HEK293 (cell line): ENCODE results near the gene MAGI2.
A peak's percentile ranks its signal among the peaks of the same experiment; 100 is the strongest.

ENCODE experiments used
- CTCF ChIA-PET: fragments of 350-600 bp; formaldehyde crosslinking; extraction: SDS; loops from one replicate; lab custom pipeline; 2021; ENCODE audit warnings: antibody characterized with exemption; lab: Yijun Ruan, JAX
- POLR2A ChIA-PET: fragments of 300-600 bp; formaldehyde crosslinking; extraction: SDS; loops from one replicate; lab custom pipeline; 2020; ENCODE audit warnings: antibody characterized with exemption, inconsistent platforms; lab: Yijun Ruan, JAX
- H3K27ac ChIP-seq: fragments of 200-500 bp; sonication (Bioruptor generic); 2 replicates; pipeline ENCODE4 v1.5.1; 2014; ENCODE audit warnings: low read depth, low read length, control low read depth, inconsistent platforms; ENCODE audit errors: extremely low read depth
- H3K36me3 ChIP-seq, 2 experiments: fragments of 200-500 bp in 1 of 2; sonication (Bioruptor generic) in 1 of 2; 1 replicate in 1 of 2; 2 replicates in 1 of 2; pipeline ENCODE4 v1.5.1; 2014 to 2017; ENCODE audit warnings: inconsistent platforms in 2 of 2, low read length in 2 of 2; ENCODE audit not compliant: control insufficient read depth in 2 of 2, insufficient read depth in 1 of 2
- H3K4me1 ChIP-seq: fragments of 200-500 bp; sonication (Bioruptor generic); 2 replicates; pipeline ENCODE4 v1.5.1; 2014; ENCODE audit warnings: mild to moderate bottlenecking, low read length, inconsistent platforms; ENCODE audit not compliant: control insufficient read depth, insufficient read depth
- H3K4me3 ChIP-seq: 2 replicates; pipeline ENCODE4 v1.5.1; 2011; ENCODE audit warnings: low read depth, mild to moderate bottlenecking, control low read depth, low read length, moderate library complexity
- H3K9me3 ChIP-seq: fragments of 200-500 bp; sonication (Bioruptor generic); 2 replicates; pipeline ENCODE4 v1.5.1; 2014; ENCODE audit warnings: low read depth, low read length, inconsistent platforms; ENCODE audit not compliant: control insufficient read depth, insufficient read depth
- FEZF1 ChIP-seq: fragments of 450-650 bp; formaldehyde crosslinking; IDR thresholded peaks from 2 replicates; pipeline ENCODE4 v1.5.1; 2016; ENCODE audit warnings: missing biosample characterization, missing genetic modification characterization
- REPIN1 ChIP-seq: fragments of 450-650 bp; formaldehyde crosslinking; IDR thresholded peaks from 2 replicates; pipeline ENCODE4 v1.5.1; 2017; ENCODE audit warnings: missing biosample characterization, missing genetic modification characterization, low read depth
- SP7 ChIP-seq: fragments of 450-650 bp; formaldehyde crosslinking; IDR thresholded peaks from 2 replicates; pipeline ENCODE4 v1.5.1; 2016; ENCODE audit warnings: missing biosample characterization, missing genetic modification characterization
- ZBTB1 ChIP-seq: fragments of 450-650 bp; formaldehyde crosslinking; IDR thresholded peaks from 2 replicates; pipeline ENCODE4 v1.5.1; 2016; ENCODE audit warnings: missing biosample characterization, missing genetic modification characterization
- ZFP3 ChIP-seq: fragments of 450-650 bp; formaldehyde crosslinking; IDR thresholded peaks from 2 replicates; pipeline ENCODE4 v1.5.1; 2016; ENCODE audit warnings: low read depth, missing biosample characterization, missing genetic modification characterization
- ZFP41 ChIP-seq: fragments of 450-650 bp; formaldehyde crosslinking; IDR thresholded peaks from 2 replicates; pipeline ENCODE4 v1.5.1; 2016; ENCODE audit warnings: missing biosample characterization, missing genetic modification characterization, borderline replicate concordance
- ZIC2 ChIP-seq: fragments of 450-650 bp; formaldehyde crosslinking; IDR thresholded peaks from 2 replicates; pipeline ENCODE4 v1.5.1; 2016; ENCODE audit warnings: missing biosample characterization, missing genetic modification characterization
- ZNF146 ChIP-seq: fragments of 450-650 bp; formaldehyde crosslinking; IDR thresholded peaks from 2 replicates; pipeline ENCODE4 v1.5.1; 2016; ENCODE audit warnings: missing biosample characterization, missing genetic modification characterization
- ZNF211 ChIP-seq: fragments of 450-650 bp; formaldehyde crosslinking; IDR thresholded peaks from 2 replicates; pipeline ENCODE4 v1.5.1; 2016; ENCODE audit warnings: low read depth, missing biosample characterization, missing genetic modification characterization
- ZNF335 ChIP-seq: fragments of 450-650 bp; formaldehyde crosslinking; conservative IDR thresholded peaks from 2 replicates; pipeline ENCODE4 v1.5.1; 2016; ENCODE audit warnings: missing biosample characterization, missing genetic modification characterization
- ZNF600 ChIP-seq: fragments of 450-650 bp; formaldehyde crosslinking; IDR thresholded peaks from 2 replicates; pipeline ENCODE4 v1.5.1; 2016; ENCODE audit warnings: missing biosample characterization, missing genetic modification characterization
- ZNF624 ChIP-seq: fragments of 450-650 bp; formaldehyde crosslinking; IDR thresholded peaks from 2 replicates; pipeline ENCODE4 v1.5.1; 2017; ENCODE audit warnings: missing biosample characterization, missing genetic modification characterization
- ZNF830 ChIP-seq: fragments of 450-650 bp; IDR thresholded peaks from 2 replicates; pipeline ENCODE4 v1.5.0; 2018; ENCODE audit warnings: missing biosample characterization, missing genetic modification characterization, low read depth, mild to moderate bottlenecking, moderate library complexity
- ZNF843 ChIP-seq: fragments of 450-650 bp; formaldehyde crosslinking; IDR thresholded peaks from 2 replicates; pipeline ENCODE4 v1.5.1; 2016; ENCODE audit warnings: missing biosample characterization, missing genetic modification characterization
- TF ChIP-seq, protein P1 (sequence below): fragments of 450-650 bp; IDR thresholded peaks from 2 replicates; pipeline ENCODE4 v1.5.1; 2018; ENCODE audit warnings: missing biosample characterization, missing genetic modification characterization
- TF ChIP-seq, protein P2 (sequence below): fragments of 450-650 bp; formaldehyde crosslinking; IDR thresholded peaks from 2 replicates; pipeline ENCODE4 v1.5.1; 2016; ENCODE audit warnings: missing biosample characterization, missing genetic modification characterization
- TF ChIP-seq, protein P3 (sequence below): fragments of 450-650 bp; formaldehyde crosslinking; IDR thresholded peaks from 2 replicates; pipeline ENCODE4 v1.5.1; 2016; ENCODE audit warnings: missing biosample characterization, missing genetic modification characterization
- TF ChIP-seq, protein P4 (sequence below): fragments of 450-650 bp; formaldehyde crosslinking; IDR thresholded peaks from 2 replicates; pipeline ENCODE4 v1.5.1; 2017; ENCODE audit warnings: missing biosample characterization, missing genetic modification characterization
- TF ChIP-seq, protein P5 (sequence below): fragments of 450-650 bp; formaldehyde crosslinking; IDR thresholded peaks from 2 replicates; pipeline ENCODE4 v1.5.1; 2017; ENCODE audit warnings: missing biosample characterization, missing genetic modification characterization

Gene MAGI2

DNA sequence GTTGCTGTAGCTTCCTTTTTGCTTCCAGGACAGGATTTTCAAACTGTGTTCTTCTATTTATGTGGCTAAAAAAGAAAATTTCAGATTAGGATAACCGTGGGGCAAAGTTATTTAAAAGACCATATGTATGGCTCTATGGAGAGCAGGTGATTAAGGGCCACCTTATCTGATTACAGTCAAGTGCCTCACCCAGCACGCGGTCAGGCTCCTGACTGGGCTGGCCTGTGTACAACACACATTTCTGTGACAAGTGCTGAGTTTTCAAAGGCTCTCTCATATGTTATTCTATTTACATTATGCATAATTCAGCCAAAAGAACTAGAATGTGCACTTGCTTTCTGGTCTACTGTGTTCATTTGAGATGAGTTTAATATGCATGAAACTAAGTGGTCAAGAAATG is 1107.5 kb downstream of the MAGI2 start:
- POLR2A ChIA-PET: no interaction called here
- H3K4me1 ChIP-seq: peaks cover 6% of the 10 kb centered on the region
- CTCF ChIA-PET: no interaction called here

DNA sequence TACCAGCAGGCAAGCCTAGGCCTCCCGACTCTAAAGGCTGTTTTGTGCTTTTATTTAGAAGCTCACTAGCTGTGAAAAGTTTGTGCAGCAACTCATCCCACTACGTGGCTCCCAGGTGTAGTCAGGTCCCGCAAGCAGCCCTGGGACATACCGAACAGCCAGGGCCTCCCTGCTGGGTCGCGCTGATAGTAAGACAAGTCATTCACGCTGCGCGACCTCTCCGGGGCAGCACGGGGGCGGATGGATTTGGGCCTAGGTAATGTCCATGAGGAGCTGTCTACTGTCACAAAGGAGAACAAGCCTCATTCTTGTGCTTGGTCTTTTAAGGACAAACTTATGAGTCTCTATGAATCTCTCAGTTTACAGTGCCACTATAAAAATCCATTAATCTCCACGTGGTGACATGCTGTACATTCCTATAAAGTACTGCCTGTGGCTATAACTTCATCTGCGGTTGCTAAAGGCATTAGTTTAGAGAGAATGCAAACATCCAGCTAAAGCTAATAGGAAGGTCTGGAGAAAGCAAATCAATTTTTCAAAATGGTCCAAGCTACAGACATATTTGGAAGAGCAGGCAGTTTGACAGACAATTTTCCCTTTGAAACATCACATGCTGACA is 1108.1 kb downstream of the MAGI2 start:
- POLR2A ChIA-PET: no interaction called here
- H3K36me3 ChIP-seq: no peaks in the 10 kb centered on the region
- H3K27ac ChIP-seq: no peak overlapping the region; the same call in 1 of the 2 replicates
- no peaks in the 10 kb centered on the region for H3K9me3 ChIP-seq
- H3K4me1 ChIP-seq: peaks cover 6% of the 10 kb centered on the region
- TF ChIP-seq ZNF843 (tag by site-specific recombination) (0 out of 2 replicates have a peak, but pooled peaks have one; percentile 17), ZFP3 (no peak), ZNF600 (no peak), ZNF830 (tag by site-specific recombination) (no peak), SP7 (tag by site-specific recombination) (no peak), FEZF1 (peak; percentile 40), ZIC2 (tag by site-specific recombination) (peak; percentile 80), ZNF146 (tag by site-specific recombination) (no peak), REPIN1 (no peak), ZNF335 (peak; percentile 60)
- TF ChIP-seq, protein P1, sequence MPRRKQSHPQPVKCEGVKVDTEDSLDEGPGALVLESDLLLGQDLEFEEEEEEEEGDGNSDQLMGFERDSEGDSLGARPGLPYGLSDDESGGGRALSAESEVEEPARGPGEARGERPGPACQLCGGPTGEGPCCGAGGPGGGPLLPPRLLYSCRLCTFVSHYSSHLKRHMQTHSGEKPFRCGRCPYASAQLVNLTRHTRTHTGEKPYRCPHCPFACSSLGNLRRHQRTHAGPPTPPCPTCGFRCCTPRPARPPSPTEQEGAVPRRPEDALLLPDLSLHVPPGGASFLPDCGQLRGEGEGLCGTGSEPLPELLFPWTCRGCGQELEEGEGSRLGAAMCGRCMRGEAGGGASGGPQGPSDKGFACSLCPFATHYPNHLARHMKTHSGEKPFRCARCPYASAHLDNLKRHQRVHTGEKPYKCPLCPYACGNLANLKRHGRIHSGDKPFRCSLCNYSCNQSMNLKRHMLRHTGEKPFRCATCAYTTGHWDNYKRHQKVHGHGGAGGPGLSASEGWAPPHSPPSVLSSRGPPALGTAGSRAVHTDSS (tag by site-specific recombination): no peak
- TF ChIP-seq, protein P2, sequence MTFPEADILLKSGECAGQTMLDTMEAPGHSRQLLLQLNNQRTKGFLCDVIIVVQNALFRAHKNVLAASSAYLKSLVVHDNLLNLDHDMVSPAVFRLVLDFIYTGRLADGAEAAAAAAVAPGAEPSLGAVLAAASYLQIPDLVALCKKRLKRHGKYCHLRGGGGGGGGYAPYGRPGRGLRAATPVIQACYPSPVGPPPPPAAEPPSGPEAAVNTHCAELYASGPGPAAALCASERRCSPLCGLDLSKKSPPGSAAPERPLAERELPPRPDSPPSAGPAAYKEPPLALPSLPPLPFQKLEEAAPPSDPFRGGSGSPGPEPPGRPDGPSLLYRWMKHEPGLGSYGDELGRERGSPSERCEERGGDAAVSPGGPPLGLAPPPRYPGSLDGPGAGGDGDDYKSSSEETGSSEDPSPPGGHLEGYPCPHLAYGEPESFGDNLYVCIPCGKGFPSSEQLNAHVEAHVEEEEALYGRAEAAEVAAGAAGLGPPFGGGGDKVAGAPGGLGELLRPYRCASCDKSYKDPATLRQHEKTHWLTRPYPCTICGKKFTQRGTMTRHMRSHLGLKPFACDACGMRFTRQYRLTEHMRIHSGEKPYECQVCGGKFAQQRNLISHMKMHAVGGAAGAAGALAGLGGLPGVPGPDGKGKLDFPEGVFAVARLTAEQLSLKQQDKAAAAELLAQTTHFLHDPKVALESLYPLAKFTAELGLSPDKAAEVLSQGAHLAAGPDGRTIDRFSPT (tag by site-specific recombination): no peak
- no peak overlapping the region for H3K4me3 ChIP-seq
- CTCF ChIA-PET: no interaction called here

More for the DNA sequence above, 1107.5 kb downstream of the MAGI2 start:
- Histone ChIP-seq H3K9me3 (no peaks in the 10 kb centered on the region), H3K27ac (no peak overlapping the region), H3K4me3 (no peak overlapping the region), H3K36me3 (no peaks in the 10 kb centered on the region)
- no peak for TF ChIP-seq ZNF624
- TF ChIP-seq FEZF1: peak; percentile 66
- no peak for TF ChIP-seq ZBTB1 (tag by site-specific recombination)
- TF ChIP-seq, protein P3, sequence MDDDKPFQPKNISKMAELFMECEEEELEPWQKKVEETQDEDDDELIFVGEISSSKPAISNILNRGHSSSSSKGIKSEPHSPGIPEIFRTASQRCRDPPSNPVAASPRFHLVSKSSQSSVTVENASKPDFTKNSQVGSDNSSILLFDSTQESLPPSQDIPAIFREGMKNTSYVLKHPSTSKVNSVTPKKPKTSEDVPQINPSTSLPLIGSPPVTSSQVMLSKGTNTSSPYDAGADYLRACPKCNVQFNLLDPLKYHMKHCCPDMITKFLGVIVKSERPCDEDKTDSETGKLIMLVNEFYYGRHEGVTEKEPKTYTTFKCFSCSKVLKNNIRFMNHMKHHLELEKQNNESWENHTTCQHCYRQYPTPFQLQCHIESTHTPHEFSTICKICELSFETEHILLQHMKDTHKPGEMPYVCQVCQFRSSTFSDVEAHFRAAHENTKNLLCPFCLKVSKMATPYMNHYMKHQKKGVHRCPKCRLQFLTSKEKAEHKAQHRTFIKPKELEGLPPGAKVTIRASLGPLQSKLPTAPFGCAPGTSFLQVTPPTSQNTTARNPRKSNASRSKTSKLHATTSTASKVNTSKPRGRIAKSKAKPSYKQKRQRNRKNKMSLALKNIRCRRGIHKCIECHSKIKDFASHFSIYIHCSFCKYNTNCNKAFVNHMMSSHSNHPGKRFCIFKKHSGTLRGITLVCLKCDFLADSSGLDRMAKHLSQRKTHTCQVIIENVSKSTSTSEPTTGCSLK (tag by site-specific recombination): no peak
- TF ChIP-seq ZIC2 (tag by site-specific recombination): peak; percentile 58
- TF ChIP-seq, protein P4, sequence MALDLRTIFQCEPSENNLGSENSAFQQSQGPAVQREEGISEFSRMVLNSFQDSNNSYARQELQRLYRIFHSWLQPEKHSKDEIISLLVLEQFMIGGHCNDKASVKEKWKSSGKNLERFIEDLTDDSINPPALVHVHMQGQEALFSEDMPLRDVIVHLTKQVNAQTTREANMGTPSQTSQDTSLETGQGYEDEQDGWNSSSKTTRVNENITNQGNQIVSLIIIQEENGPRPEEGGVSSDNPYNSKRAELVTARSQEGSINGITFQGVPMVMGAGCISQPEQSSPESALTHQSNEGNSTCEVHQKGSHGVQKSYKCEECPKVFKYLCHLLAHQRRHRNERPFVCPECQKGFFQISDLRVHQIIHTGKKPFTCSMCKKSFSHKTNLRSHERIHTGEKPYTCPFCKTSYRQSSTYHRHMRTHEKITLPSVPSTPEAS (tag by site-specific recombination): no peak
- TF ChIP-seq ZNF211: no peak
- TF ChIP-seq, protein P5, sequence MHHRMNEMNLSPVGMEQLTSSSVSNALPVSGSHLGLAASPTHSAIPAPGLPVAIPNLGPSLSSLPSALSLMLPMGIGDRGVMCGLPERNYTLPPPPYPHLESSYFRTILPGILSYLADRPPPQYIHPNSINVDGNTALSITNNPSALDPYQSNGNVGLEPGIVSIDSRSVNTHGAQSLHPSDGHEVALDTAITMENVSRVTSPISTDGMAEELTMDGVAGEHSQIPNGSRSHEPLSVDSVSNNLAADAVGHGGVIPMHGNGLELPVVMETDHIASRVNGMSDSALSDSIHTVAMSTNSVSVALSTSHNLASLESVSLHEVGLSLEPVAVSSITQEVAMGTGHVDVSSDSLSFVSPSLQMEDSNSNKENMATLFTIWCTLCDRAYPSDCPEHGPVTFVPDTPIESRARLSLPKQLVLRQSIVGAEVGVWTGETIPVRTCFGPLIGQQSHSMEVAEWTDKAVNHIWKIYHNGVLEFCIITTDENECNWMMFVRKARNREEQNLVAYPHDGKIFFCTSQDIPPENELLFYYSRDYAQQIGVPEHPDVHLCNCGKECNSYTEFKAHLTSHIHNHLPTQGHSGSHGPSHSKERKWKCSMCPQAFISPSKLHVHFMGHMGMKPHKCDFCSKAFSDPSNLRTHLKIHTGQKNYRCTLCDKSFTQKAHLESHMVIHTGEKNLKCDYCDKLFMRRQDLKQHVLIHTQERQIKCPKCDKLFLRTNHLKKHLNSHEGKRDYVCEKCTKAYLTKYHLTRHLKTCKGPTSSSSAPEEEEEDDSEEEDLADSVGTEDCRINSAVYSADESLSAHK (tag by site-specific recombination): no peak
- TF ChIP-seq ZFP41: no peak
